ENCODE data around the gene CRYGN. TPM values are rescaled to one million over a fixed set of nuclear protein-coding genes. Genes with fewer than 3 reads are reported as not detected.

The CRYGN gene
- total RNA-seq, 1 donor from 2014 or later, result not detected

GRCh38 chr7:151430391-151431205 lies 9.3 kb downstream of the CRYGN start:
- DNase-seq (ENCODE audit: missing footprints) (no peak), ATAC-seq (no peak)
- intact Hi-C loops (cut with DNase I), result no loop called here

- DNase-seq (ENCODE audit: missing footprints) (no peak), ATAC-seq (no peak)
- intact Hi-C loops (cut with DNase I), result no loop called here
Observed at GRCh38 chr7:151429560-151430331, 10.2 kb downstream of the CRYGN start.

DNA sequence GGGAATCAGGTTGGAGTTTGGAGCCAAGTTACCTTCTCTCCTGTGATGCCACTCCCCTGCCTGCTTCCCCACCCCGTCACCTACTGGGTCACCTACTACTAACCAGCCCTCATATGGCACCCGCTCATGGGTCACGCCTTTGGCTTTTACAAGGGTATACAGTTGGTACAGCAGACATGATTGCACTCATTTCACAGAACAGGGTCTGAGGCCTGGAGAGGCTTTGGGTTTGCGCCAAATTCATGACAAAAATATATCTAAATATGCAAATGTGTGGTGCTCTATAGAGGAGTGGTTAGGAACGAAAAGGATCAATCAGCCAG lies 10.7 kb downstream of the CRYGN start:
- DNase-seq (ENCODE audit: missing footprints) (no peak), ATAC-seq (no peak)
- intact Hi-C loops (cut with DNase I), result no loop called here

DNA sequence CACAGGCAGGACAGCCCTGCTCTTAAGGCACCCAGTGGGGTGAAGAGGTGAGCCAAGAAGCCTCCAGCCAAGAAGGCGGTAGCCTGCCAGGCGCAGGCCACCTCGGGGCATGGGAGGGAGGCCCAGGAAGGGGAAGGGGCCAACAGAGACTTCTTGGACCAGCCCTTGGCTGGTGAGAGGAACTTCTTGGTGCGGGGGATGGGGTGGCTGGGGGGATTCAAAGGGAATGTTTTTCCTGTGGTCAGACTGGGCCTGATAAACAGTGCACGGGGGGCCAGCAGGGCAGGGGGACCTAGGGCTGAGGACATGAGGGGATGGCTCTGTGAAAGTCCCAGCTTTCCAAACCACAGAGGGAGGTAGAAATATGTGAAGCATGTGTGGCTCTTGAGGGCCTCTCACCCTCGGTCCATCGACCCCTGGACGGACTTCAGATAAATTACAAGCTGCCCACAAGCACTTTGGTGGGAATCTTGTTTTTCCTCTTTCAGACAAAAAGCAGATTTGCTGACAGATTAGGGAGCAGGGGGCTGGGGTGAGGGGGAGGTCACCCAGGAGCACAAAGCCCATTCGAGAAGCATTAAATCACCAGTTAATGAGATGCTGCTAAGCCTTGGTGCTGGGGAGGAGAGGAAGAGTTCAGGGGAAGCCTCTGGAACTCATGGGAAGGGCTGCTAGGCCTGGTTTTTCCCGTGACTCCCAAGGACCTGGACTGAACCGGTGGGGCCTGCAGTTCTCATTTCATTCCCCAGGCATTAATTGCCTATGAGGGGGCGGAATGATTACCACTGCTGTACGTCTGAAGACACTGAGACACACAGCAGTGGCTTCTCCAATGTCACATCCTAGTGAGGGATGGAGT lies 11.3 kb downstream of the CRYGN start:
- intact Hi-C loops (cut with DNase I), result no loop called here
- DNase-seq (ENCODE audit: missing footprints), result no peak
- ATAC-seq, result no peak

DNA sequence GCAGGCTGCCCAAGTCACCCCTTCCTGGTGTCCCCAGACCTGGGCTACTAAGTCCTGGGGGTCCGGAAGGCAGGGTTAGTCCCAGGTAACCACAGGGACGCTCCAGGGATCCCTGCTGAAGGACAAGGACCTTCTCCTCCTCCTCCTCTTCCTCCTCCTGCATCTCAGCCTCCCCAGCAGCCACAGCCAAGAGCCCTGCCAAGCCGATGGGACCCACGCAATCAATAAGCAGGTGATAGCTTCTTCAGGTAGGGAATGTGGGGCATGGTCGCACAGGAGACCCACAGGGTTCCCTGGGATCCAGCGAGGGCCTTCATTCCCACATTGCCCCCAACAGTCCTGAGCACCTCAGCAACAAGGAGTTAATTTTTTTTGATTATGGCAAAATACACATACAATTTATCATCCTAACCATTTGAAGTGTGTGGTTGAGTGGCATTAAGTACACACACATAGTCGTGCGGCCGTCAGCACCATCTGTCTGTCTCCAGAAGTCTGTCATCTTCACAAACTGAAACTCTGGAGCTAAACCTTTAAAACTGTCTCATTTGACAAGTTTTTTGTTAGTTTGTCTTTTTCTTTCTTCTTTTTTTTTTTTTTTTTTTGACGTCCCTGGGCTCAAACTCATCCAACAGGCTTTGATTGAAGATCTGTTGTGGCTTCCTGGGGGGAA lies 12.1 kb downstream of the CRYGN start:
- DNase-seq (ENCODE audit: missing footprints) (no peak), ATAC-seq (no peak)
- intact Hi-C loops (cut with DNase I), result no loop called here

DNA sequence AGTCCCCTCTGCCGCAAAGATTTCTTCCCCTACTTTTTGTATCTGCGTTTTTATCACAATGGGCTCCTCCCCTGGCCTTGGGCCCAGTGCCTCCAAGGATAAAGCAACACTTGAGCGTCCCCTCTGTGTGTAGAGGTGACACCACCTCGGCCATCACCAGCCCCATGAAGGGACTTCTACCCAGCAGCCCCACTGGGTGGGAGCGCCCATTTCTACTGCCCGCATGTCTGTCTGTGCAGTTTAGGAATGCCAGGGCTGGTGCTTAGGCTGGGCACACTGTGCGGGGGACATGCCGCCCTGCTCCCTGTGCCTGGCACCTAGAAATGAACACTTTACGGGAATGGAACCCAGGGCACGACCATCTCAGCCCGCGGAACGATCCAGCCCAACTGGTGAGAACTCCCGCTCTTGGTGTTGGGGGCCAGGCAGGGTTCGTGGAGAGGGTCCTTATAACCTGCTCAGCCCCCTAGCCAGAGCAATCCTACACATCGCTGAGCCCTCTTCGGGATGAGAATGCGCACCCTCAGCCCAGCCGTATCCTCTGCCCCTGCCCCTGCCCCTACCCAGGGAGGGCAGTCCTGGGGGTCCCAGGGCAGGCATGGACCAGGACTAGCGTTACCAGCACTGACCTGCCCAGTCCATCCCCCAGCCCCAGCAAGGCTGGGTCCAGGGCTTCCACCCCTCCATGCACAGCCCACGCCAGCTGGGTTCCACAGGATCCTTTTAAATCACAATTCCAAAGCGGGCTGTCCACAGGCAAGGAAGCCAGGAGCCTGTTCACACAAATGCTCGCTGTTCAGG lies 12.8 kb downstream of the CRYGN start:
- ATAC-seq, result peak; percentile 18
- intact Hi-C loops (cut with DNase I), result no loop called here
- no peak for DNase-seq (ENCODE audit: missing footprints)

DNA sequence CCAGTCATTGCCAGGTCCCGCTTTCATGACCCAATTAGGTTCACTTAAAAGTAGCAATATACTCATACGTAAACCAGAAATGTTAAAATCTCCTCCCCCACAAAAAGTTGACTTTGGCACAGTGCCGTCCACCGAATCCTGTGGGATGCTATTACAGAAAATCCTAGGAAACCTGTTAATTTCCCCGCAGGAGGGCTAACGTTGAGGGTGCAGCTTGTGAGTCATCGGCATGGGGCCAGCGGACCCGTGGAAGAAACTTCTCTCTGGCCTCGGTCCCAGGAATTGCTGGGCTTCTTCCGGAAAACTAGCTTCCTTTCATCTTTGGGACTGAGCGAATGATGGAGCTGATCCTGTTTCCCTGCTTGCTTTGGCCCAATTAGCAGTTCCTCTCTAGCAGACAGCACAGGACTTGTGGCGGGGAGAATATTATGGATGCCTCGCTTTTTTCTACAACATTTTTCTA lies 13.5 kb downstream of the CRYGN start:
- no peak for DNase-seq (ENCODE audit: missing footprints)
- intact Hi-C loops (cut with DNase I), result no loop called here

GRCh38 chr7:151425670-151426440 lies 14.1 kb downstream of the CRYGN start:
- intact Hi-C loops (cut with DNase I), result no loop called here
- DNase-seq (ENCODE audit: missing footprints) (no peak), ATAC-seq (peak; percentile 59)

More for the DNA sequence above, 13.5 kb downstream of the CRYGN start:
- peak; percentile 69 for ATAC-seq

DNA sequence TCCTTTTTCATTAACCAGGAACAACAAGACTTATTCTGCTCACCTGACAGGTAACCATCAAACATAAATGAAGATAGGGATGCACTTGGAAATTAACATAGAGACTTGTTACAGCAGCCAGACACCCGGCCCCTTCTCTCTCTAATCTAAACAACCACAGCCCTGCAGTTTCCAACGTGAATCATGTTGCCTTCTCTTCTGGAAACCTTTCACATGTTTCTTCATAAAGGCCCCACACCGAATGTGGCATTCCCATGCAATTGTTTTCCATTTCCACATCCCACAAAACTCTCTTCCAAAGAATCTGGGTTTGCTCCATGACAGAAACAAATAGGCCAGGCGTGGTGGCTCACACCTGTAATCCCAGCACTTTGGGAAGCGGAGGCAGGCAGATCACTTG lies 15.1 kb downstream of the CRYGN start:
- ATAC-seq (no peak), DNase-seq (ENCODE audit: missing footprints) (no peak)
- intact Hi-C loops (cut with DNase I), result no loop called here

DNA sequence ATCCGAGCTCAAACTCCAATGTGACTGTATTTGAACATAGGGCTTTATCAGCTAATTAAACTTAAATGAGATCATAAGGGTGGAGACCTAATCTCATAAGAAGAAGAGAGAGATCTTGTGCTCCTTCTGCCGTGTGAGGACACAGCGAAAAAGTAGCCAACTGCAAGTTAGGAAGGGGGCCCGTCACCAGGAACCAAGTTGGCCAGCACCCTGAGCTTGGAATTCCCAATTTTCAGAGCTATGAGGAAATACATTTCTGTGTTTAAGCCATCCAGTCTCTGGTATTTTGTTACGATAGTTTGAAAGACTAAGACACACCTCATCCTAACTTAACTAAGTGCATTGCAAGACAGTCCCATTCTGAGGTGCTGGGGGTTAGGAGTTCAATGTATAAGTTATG lies 16.0 kb downstream of the CRYGN start:
- no peak for DNase-seq (ENCODE audit: missing footprints)
- no peak for ATAC-seq
- intact Hi-C loops (cut with DNase I), result no loop called here

DNA sequence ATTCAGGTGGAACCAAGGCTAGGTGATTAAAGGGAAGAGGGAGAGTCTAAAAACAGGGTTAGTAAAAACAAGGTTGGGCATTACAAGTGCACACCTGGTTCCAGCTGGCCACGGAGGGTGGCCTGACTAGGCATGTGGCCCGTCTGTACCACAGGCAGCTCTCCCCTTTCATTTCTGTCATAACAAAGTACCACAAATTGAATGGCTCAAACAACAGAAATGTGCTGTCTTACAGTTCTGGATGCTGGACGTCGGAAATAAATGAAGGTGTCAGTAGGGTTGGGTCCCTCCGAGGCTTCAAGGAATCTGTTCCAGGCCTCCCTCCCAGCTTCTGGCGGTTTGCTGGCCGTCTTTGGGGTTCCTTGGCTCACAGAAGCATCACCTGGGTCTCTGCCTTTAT lies 16.7 kb downstream of the CRYGN start:
- DNase-seq (ENCODE audit: missing footprints) (no peak), ATAC-seq (no peak)
- intact Hi-C loops (cut with DNase I), result no loop called here

- DNase-seq (ENCODE audit: missing footprints) (no peak), ATAC-seq (no peak)
- intact Hi-C loops (cut with DNase I), result no loop called here
Observed at GRCh38 chr7:151422212-151422611, 17.7 kb downstream of the CRYGN start.

DNA sequence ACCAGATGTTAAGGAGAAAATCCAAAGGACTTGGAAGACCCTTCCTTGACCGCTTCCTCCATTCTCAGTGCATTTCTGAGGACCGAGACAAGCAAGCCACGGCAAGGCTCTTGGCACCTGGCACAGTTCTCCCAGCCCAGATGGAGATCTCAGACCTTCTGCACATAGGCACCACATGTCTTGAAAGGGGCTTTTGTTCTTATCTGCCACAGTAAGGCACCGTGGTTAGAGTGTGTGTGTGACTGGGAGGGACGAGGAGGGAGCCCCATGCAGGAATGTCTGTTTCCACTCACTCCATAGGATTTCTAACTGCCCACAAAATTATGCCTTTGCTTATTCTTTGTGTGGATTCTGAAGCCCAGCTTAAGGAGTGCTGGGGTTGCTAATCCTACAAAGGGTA lies 19.8 kb downstream of the CRYGN start:
- intact Hi-C loops (cut with DNase I), result no loop called here
- ATAC-seq, result no peak

GRCh38 chr7:151416941-151417315 lies 23.0 kb downstream of the CRYGN start:
- DNase-seq (ENCODE audit: missing footprints) (no peak), ATAC-seq (peak; percentile 42)
- intact Hi-C loops (cut with DNase I), result no loop called here

More for the DNA sequence above, 19.8 kb downstream of the CRYGN start:
- no peak for DNase-seq (ENCODE audit: missing footprints)

DNA sequence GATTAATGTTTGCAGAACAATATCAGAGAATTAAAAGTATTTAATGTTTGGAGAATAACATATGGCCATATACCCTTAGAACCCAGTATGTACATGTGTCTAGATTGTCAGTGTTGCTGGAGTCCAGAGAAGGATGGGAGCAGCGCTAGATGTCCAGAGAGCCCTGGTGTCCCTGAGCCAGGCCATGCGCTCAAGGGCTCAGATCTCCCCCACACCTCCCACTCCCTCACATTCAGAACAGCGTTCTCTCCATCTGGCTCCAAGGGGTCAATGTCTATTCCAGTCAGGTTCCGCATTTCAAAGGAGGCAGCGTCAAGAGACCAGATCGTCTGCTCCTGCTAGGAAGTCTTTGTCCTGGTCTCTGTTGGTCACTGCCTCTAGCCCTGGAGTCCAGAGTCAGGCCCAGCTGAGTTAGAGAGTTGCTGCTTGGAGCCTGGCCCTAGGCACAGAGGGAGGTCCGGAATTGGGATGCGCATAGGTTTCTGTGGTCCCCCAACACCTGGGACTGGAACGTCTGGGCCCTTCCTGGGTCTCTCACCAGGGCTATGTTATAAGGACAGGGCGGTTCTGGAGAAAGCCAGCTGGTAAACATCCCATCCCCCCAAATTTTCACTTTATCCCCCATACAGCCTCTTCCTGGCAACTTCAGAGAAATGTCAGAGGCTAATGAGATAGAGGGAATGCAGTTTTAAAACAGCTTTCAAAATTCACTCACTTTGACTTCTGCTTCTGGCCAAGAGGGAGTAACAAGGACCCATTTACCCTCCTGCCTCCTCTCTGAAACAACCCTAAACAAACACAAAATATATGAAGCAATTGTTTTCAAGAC lies 23.6 kb downstream of the CRYGN start:
- intact Hi-C loops (cut with DNase I), result no loop called here
- no peak for DNase-seq (ENCODE audit: missing footprints)
- ATAC-seq, result no peak

- intact Hi-C loops (cut with DNase I), result no loop called here
- no peak for ATAC-seq
- DNase-seq (ENCODE audit: missing footprints), result no peak
Observed at GRCh38 chr7:151415375-151416105, 24.4 kb downstream of the CRYGN start.
